ENCODE results near the gene C6orf89. TPM values are rescaled to one million over a fixed set of nuclear protein-coding genes. Genes with fewer than 3 reads are reported as not detected.
"Not testable (repeated sequence)": the region's sequence is repeated elsewhere in the genome, so short reads cannot be mapped to it uniquely, and the experiment has no call there.

The C6orf89 gene
- polyA plus RNA-seq, 3 donors = 19.2 to 37.5 (median 29.2) TPM

- no peak for DNase-seq
- Mint-ChIP-seq H3K36me3 (no peaks in the 10 kb centered on the region), H3K27me3 (ENCODE audit: low read depth in 3 of 3) (peaks cover 12 to 23% (median 18%) of the 10 kb centered on the region in 3 donors), H3K9me3 (peaks cover 0 to 11% (median 2%) of the 10 kb centered on the region in 7 donors), H3K27ac (peak overlapping the region in 1 of 7 donors; percentile 10), H3K4me3 (no peak overlapping the region), H3K4me1 (no peaks in the 10 kb centered on the region)
- no peaks in the 10 kb centered on the region for H3K36me3 ChIP-seq (replicated peaks in 1 of 2; ENCODE audit: control insufficient read depth in 1 of 2, insufficient read depth in 2 of 2, low read length in 2 of 2)
- no peak overlapping the region for H3K27ac ChIP-seq (ENCODE audit: low read depth in 1 of 2, low read length in 2 of 2)
- H3K9me3 ChIP-seq (replicated peaks in 1 of 2; ENCODE audit: control insufficient read depth in 1 of 2, insufficient read depth in 1 of 2, low read length in 2 of 2) = no peaks in the 10 kb centered on the region
- intact Hi-C loops (cut with micrococcal nuclease) = no loop called here
- H4K20me1 ChIP-seq (ENCODE audit: insufficient read depth, low read length) = no peaks in the 10 kb centered on the region
- no peak overlapping the region for H3K9ac ChIP-seq (ENCODE audit: insufficient read depth, low read length, poor library complexity, severe bottlenecking)
- no peak for TF ChIP-seq CTCF (IDR thresholded peaks at IDR 0.05)
- no peaks in the 10 kb centered on the region for H3K79me2 ChIP-seq (ENCODE audit: insufficient read depth, low read length)
- H3K4me3 ChIP-seq (replicated peaks in 1 of 3; ENCODE audit: low read depth in 2 of 3, low read length in 3 of 3) = no peak overlapping the region
- no peak overlapping the region for H3K4me2 ChIP-seq (replicated peaks; ENCODE audit: extremely low read depth, low read length, poor library complexity, severe bottlenecking)
- H2AFZ ChIP-seq (ENCODE audit: insufficient read depth, low read depth, low read length, poor library complexity, severe bottlenecking) = no peak overlapping the region
- H3K4me1 ChIP-seq (ENCODE audit: control insufficient read depth in 1 of 2, insufficient read depth in 2 of 2, low read length in 2 of 2) = no peaks in the 10 kb centered on the region
- WGBS (ENCODE audit: insufficient coverage) = 92% methylated on average over 9 of the region's 10 CpGs
- H3K27me3 ChIP-seq (ENCODE audit: control insufficient read depth in 2 of 2, insufficient read depth in 2 of 2, low read length in 2 of 2) = peaks cover 0 to 4% of the 10 kb centered on the region in 2 donors
These were observed 54.3 kb downstream of the C6orf89 start for GRCh38 chr6:36940027-36940426.

GRCh38 chr6:36941561-36941960 is 55.8 kb downstream of the C6orf89 start:
- H3K4me1 ChIP-seq (ENCODE audit: control insufficient read depth in 1 of 2, insufficient read depth in 2 of 2, low read length in 2 of 2); H3K9me3 ChIP-seq (replicated peaks in 1 of 2; ENCODE audit: control insufficient read depth in 1 of 2, insufficient read depth in 1 of 2, low read length in 2 of 2); H4K20me1 ChIP-seq (ENCODE audit: insufficient read depth, low read length); H3K36me3 ChIP-seq (replicated peaks in 1 of 2; ENCODE audit: control insufficient read depth in 1 of 2, insufficient read depth in 2 of 2, low read length in 2 of 2); H3K27ac Mint-ChIP-seq; H3K79me2 ChIP-seq (ENCODE audit: insufficient read depth, low read length); H2AFZ ChIP-seq (ENCODE audit: insufficient read depth, low read depth, low read length, poor library complexity, severe bottlenecking); H3K4me3 Mint-ChIP-seq; H3K4me3 ChIP-seq (replicated peaks in 1 of 3; ENCODE audit: low read depth in 2 of 3, low read length in 3 of 3); H3K4me1 Mint-ChIP-seq; DNase-seq; H3K36me3 Mint-ChIP-seq; H3K4me2 ChIP-seq (replicated peaks; ENCODE audit: extremely low read depth, low read length, poor library complexity, severe bottlenecking); H3K27ac ChIP-seq (ENCODE audit: low read depth in 1 of 2, low read length in 2 of 2); H3K9ac ChIP-seq (ENCODE audit: insufficient read depth, low read length, poor library complexity, severe bottlenecking); intact Hi-C loops (cut with micrococcal nuclease); H3K27me3 ChIP-seq (ENCODE audit: control insufficient read depth in 2 of 2, insufficient read depth in 2 of 2, low read length in 2 of 2): not testable (repeated sequence)
- Mint-ChIP-seq H3K27me3 (ENCODE audit: low read depth in 3 of 3) (peaks cover 10 to 17% (median 15%) of the 10 kb centered on the region in 3 donors), H3K9me3 (peaks cover 0 to 11% (median 2%) of the 10 kb centered on the region in 7 donors)
- WGBS (ENCODE audit: insufficient coverage) = 95% methylated on average over 4 of the region's 40 CpGs

- H3K4me2 ChIP-seq (replicated peaks; ENCODE audit: extremely low read depth, low read length, poor library complexity, severe bottlenecking); H3K4me3 ChIP-seq (replicated peaks in 1 of 3; ENCODE audit: low read depth in 2 of 3, low read length in 3 of 3); H3K4me3 Mint-ChIP-seq; intact Hi-C loops (cut with micrococcal nuclease); H3K27ac ChIP-seq (ENCODE audit: low read depth in 1 of 2, low read length in 2 of 2); DNase-seq; H2AFZ ChIP-seq (ENCODE audit: insufficient read depth, low read depth, low read length, poor library complexity, severe bottlenecking); H3K27ac Mint-ChIP-seq; H3K36me3 Mint-ChIP-seq; H3K4me1 ChIP-seq (ENCODE audit: control insufficient read depth in 1 of 2, insufficient read depth in 2 of 2, low read length in 2 of 2); H3K79me2 ChIP-seq (ENCODE audit: insufficient read depth, low read length); H3K9me3 ChIP-seq (replicated peaks in 1 of 2; ENCODE audit: control insufficient read depth in 1 of 2, insufficient read depth in 1 of 2, low read length in 2 of 2); H3K27me3 ChIP-seq (ENCODE audit: control insufficient read depth in 2 of 2, insufficient read depth in 2 of 2, low read length in 2 of 2); H3K36me3 ChIP-seq (replicated peaks in 1 of 2; ENCODE audit: control insufficient read depth in 1 of 2, insufficient read depth in 2 of 2, low read length in 2 of 2); H3K4me1 Mint-ChIP-seq; H3K9ac ChIP-seq (ENCODE audit: insufficient read depth, low read length, poor library complexity, severe bottlenecking); H4K20me1 ChIP-seq (ENCODE audit: insufficient read depth, low read length): not testable (repeated sequence)
- Mint-ChIP-seq H3K27me3 (ENCODE audit: low read depth in 3 of 3) (peaks cover 9 to 18% (median 18%) of the 10 kb centered on the region in 3 donors), H3K9me3 (peaks cover 0 to 11% (median 2%) of the 10 kb centered on the region in 7 donors)
- no CpG with 5 or more reads among the region's 2 CpGs for WGBS (ENCODE audit: insufficient coverage)
These were observed 56.6 kb downstream of the C6orf89 start for GRCh38 chr6:36942329-36942728.

Measured in CD14-positive monocyte (primary cell).